ENCODE data around the gene ANGPTL7. TPM values are rescaled to one million over a fixed set of nuclear protein-coding genes. Genes with fewer than 3 reads are reported as not detected.

The ANGPTL7 gene
- total RNA-seq, 5 donors from 2014 or later (not counting 1 experiment from before 2014, with no cell fraction given) = not detected

- Histone ChIP-seq H3K9me3 (no peaks in the 10 kb centered on the region), H3K27me3 (replicated peaks in 1 of 2; ENCODE audit: control insufficient read depth in 2 of 2, extremely low read depth in 1 of 2, insufficient read depth in 2 of 2, low read length in 1 of 2) (no peaks in the 10 kb centered on the region), H3K4me3 (ENCODE audit: control insufficient read depth in 1 of 2, extremely low read depth in 1 of 2, low read length in 1 of 2) (no peak overlapping the region), H3K36me3 (ENCODE audit: control insufficient read depth in 2 of 2, extremely low read depth in 1 of 2, insufficient read depth in 1 of 2, low read length in 1 of 2) (peaks cover 8 to 57% of the 10 kb centered on the region in 2 donors), H3K4me1 (ENCODE audit: control insufficient read depth in 1 of 2, extremely low read depth in 1 of 2, insufficient read depth in 2 of 2, low read length in 2 of 2) (no peaks in the 10 kb centered on the region), H3K27ac (ENCODE audit: low read length) (no peak overlapping the region)
- Mint-ChIP-seq H3K4me1 (peaks cover 0 to 2% (median 0%) of the 10 kb centered on the region in 3 donors), H3K4me3 (no peak overlapping the region), H3K27ac (no peak overlapping the region), H3K36me3 (peaks cover 32% of the 10 kb centered on the region), H3K27me3 (no peaks in the 10 kb centered on the region), H3K9me3 (no peaks in the 10 kb centered on the region)
- WGBS (ENCODE audit: insufficient coverage) = no CpG with 5 or more reads among the region's 1 CpG
- POLR2A ChIA-PET = no interaction called here
- ATAC-seq (replicated peaks in 1 of 4) = no peak
- CTCF ChIA-PET = interaction anchor here in 1 of 2 donors (0.9 kb wide), 1 partner anchor 307 kb away, joined by 3 read pairs; no protein-coding TSS in a partner anchor
- no peak for DNase-seq
Observed at GRCh38 chr1:11184973-11185372, 4.2 kb upstream of the ANGPTL7 start.

- H3K36me3 ChIP-seq (ENCODE audit: control insufficient read depth in 2 of 2, extremely low read depth in 1 of 2, insufficient read depth in 1 of 2, low read length in 1 of 2) = peaks cover 11 to 56% of the 10 kb centered on the region in 2 donors
- Mint-ChIP-seq H3K9me3 (no peaks in the 10 kb centered on the region), H3K27ac (no peak overlapping the region), H3K4me3 (no peak overlapping the region), H3K27me3 (no peaks in the 10 kb centered on the region), H3K4me1 (peaks cover 0 to 2% (median 0%) of the 10 kb centered on the region in 3 donors), H3K36me3 (peaks cover 41% of the 10 kb centered on the region)
- no CpG with 5 or more reads among the region's 3 CpGs for WGBS (ENCODE audit: insufficient coverage)
- POLR2A ChIA-PET = interaction anchor here in 1 of 2 donors (0.6 kb wide), 1 partner anchor 107 kb away, joined by 3 read pairs; no protein-coding TSS in a partner anchor
- ATAC-seq (replicated peaks in 1 of 4) (no peak), DNase-seq (no peak)
- CTCF ChIA-PET = no interaction called here
- no peaks in the 10 kb centered on the region for H3K9me3 ChIP-seq
- no peaks in the 10 kb centered on the region for H3K4me1 ChIP-seq (ENCODE audit: control insufficient read depth in 1 of 2, extremely low read depth in 1 of 2, insufficient read depth in 2 of 2, low read length in 2 of 2)
- no peak overlapping the region for H3K4me3 ChIP-seq (ENCODE audit: control insufficient read depth in 1 of 2, extremely low read depth in 1 of 2, low read length in 1 of 2)
- no peaks in the 10 kb centered on the region for H3K27me3 ChIP-seq (replicated peaks in 1 of 2; ENCODE audit: control insufficient read depth in 2 of 2, extremely low read depth in 1 of 2, insufficient read depth in 2 of 2, low read length in 1 of 2)
- no peak overlapping the region for H3K27ac ChIP-seq (ENCODE audit: low read length)
Observed at GRCh38 chr1:11187000-11187399, 2.2 kb upstream of the ANGPTL7 start.

- DNase-seq (no peak), ATAC-seq (replicated peaks in 1 of 4) (no peak)
- no peaks in the 10 kb centered on the region for H3K9me3 Mint-ChIP-seq
- H3K27me3 Mint-ChIP-seq = no peaks in the 10 kb centered on the region
- ChIA-PET CTCF (no interaction called here), POLR2A (interaction anchor here (0.6 kb wide), 2 partner anchors 107 to 201 kb away, joined by 3 read pairs; no protein-coding TSS in a partner anchor)
- 100% methylated on average over 1 of the region's 2 CpGs for WGBS (ENCODE audit: insufficient coverage)
- H3K27ac ChIP-seq (ENCODE audit: low read length) = no peak overlapping the region
- no peak overlapping the region for H3K4me3 Mint-ChIP-seq
- no peaks in the 10 kb centered on the region for H3K9me3 ChIP-seq
- H3K4me1 Mint-ChIP-seq = peaks cover 0 to 2% (median 0%) of the 10 kb centered on the region in 3 donors
- no peak overlapping the region for H3K27ac Mint-ChIP-seq
- no peak overlapping the region for H3K4me3 ChIP-seq (ENCODE audit: control insufficient read depth in 1 of 2, extremely low read depth in 1 of 2, low read length in 1 of 2)
- H3K27me3 ChIP-seq (replicated peaks in 1 of 2; ENCODE audit: control insufficient read depth in 2 of 2, extremely low read depth in 1 of 2, insufficient read depth in 2 of 2, low read length in 1 of 2) = no peaks in the 10 kb centered on the region
- H3K4me1 ChIP-seq (ENCODE audit: control insufficient read depth in 1 of 2, extremely low read depth in 1 of 2, insufficient read depth in 2 of 2, low read length in 2 of 2) = no peaks in the 10 kb centered on the region
- peaks cover 42% of the 10 kb centered on the region for H3K36me3 Mint-ChIP-seq
- peaks cover 11 to 57% of the 10 kb centered on the region in 2 donors for H3K36me3 ChIP-seq (ENCODE audit: control insufficient read depth in 2 of 2, extremely low read depth in 1 of 2, insufficient read depth in 1 of 2, low read length in 1 of 2)
Observed at GRCh38 chr1:11187494-11187893, 1.7 kb upstream of the ANGPTL7 start.

GRCh38 chr1:11187931-11188330 lies 1.2 kb upstream of the ANGPTL7 start:
- ATAC-seq (replicated peaks in 1 of 4) (no peak), DNase-seq (no peak)
- no peaks in the 10 kb centered on the region for H3K27me3 Mint-ChIP-seq
- H3K4me3 Mint-ChIP-seq = no peak overlapping the region
- Histone ChIP-seq H3K27me3 (replicated peaks in 1 of 2; ENCODE audit: control insufficient read depth in 2 of 2, extremely low read depth in 1 of 2, insufficient read depth in 2 of 2, low read length in 1 of 2) (no peaks in the 10 kb centered on the region), H3K4me1 (ENCODE audit: control insufficient read depth in 1 of 2, extremely low read depth in 1 of 2, insufficient read depth in 2 of 2, low read length in 2 of 2) (no peaks in the 10 kb centered on the region), H3K4me3 (ENCODE audit: control insufficient read depth in 1 of 2, extremely low read depth in 1 of 2, low read length in 1 of 2) (no peak overlapping the region), H3K36me3 (ENCODE audit: control insufficient read depth in 2 of 2, extremely low read depth in 1 of 2, insufficient read depth in 1 of 2, low read length in 1 of 2) (peaks cover 11 to 57% of the 10 kb centered on the region in 2 donors), H3K9me3 (no peaks in the 10 kb centered on the region), H3K27ac (ENCODE audit: low read length) (no peak overlapping the region)
- H3K27ac Mint-ChIP-seq = no peak overlapping the region
- WGBS (ENCODE audit: insufficient coverage) = no CpG with 5 or more reads among the region's 2 CpGs
- H3K4me1 Mint-ChIP-seq = peaks cover 0 to 2% (median 0%) of the 10 kb centered on the region in 3 donors
- POLR2A ChIA-PET = interaction anchor here in 1 of 2 donors (0.6 kb wide), 1 partner anchor 201 kb away, joined by 3 read pairs; no protein-coding TSS in a partner anchor
- CTCF ChIA-PET = no interaction called here
- no peaks in the 10 kb centered on the region for H3K9me3 Mint-ChIP-seq
- peaks cover 42% of the 10 kb centered on the region for H3K36me3 Mint-ChIP-seq

GRCh38 chr1:11188381-11188780 lies 774 bp upstream of the ANGPTL7 start:
- no peaks in the 10 kb centered on the region for H3K27me3 ChIP-seq (replicated peaks in 1 of 2; ENCODE audit: control insufficient read depth in 2 of 2, extremely low read depth in 1 of 2, insufficient read depth in 2 of 2, low read length in 1 of 2)
- no peaks in the 10 kb centered on the region for H3K4me1 ChIP-seq (ENCODE audit: control insufficient read depth in 1 of 2, extremely low read depth in 1 of 2, insufficient read depth in 2 of 2, low read length in 2 of 2)
- H3K4me3 Mint-ChIP-seq = no peak overlapping the region
- ATAC-seq (replicated peaks in 1 of 4) = no peak
- no peak overlapping the region for H3K27ac Mint-ChIP-seq
- H3K36me3 Mint-ChIP-seq = peaks cover 43% of the 10 kb centered on the region
- H3K27me3 Mint-ChIP-seq = no peaks in the 10 kb centered on the region
- ChIA-PET POLR2A (no interaction called here), CTCF (no interaction called here)
- DNase-seq = no peak
- no CpG with 5 or more reads among the region's 1 CpG for WGBS (ENCODE audit: insufficient coverage)
- H3K4me3 ChIP-seq (ENCODE audit: control insufficient read depth in 1 of 2, extremely low read depth in 1 of 2, low read length in 1 of 2) = no peak overlapping the region
- H3K4me1 Mint-ChIP-seq = peaks cover 0 to 2% (median 0%) of the 10 kb centered on the region in 3 donors
- H3K9me3 ChIP-seq = no peaks in the 10 kb centered on the region
- H3K36me3 ChIP-seq (ENCODE audit: control insufficient read depth in 2 of 2, extremely low read depth in 1 of 2, insufficient read depth in 1 of 2, low read length in 1 of 2) = peaks cover 14 to 61% of the 10 kb centered on the region in 2 donors
- H3K9me3 Mint-ChIP-seq = no peaks in the 10 kb centered on the region
- H3K27ac ChIP-seq (ENCODE audit: low read length) = no peak overlapping the region

GRCh38 chr1:11193376-11193775 lies 4.2 kb downstream of the ANGPTL7 start:
- H3K27ac Mint-ChIP-seq = no peak overlapping the region
- Histone ChIP-seq H3K4me1 (ENCODE audit: control insufficient read depth in 1 of 2, extremely low read depth in 1 of 2, insufficient read depth in 2 of 2, low read length in 2 of 2) (no peaks in the 10 kb centered on the region), H3K27me3 (replicated peaks in 1 of 2; ENCODE audit: control insufficient read depth in 2 of 2, extremely low read depth in 1 of 2, insufficient read depth in 2 of 2, low read length in 1 of 2) (no peaks in the 10 kb centered on the region), H3K9me3 (no peaks in the 10 kb centered on the region), H3K4me3 (ENCODE audit: control insufficient read depth in 1 of 2, extremely low read depth in 1 of 2, low read length in 1 of 2) (no peak overlapping the region), H3K27ac (ENCODE audit: low read length) (no peak overlapping the region), H3K36me3 (ENCODE audit: control insufficient read depth in 2 of 2, extremely low read depth in 1 of 2, insufficient read depth in 1 of 2, low read length in 1 of 2) (peaks cover 24 to 86% of the 10 kb centered on the region in 2 donors)
- no peaks in the 10 kb centered on the region for H3K9me3 Mint-ChIP-seq
- no peak overlapping the region for H3K4me3 Mint-ChIP-seq
- no peak for DNase-seq
- H3K36me3 Mint-ChIP-seq = peaks cover 68% of the 10 kb centered on the region
- 97% methylated on average over 6 of the region's 11 CpGs for WGBS (ENCODE audit: insufficient coverage)
- H3K27me3 Mint-ChIP-seq = no peaks in the 10 kb centered on the region
- ChIA-PET POLR2A (no interaction called here), CTCF (interaction anchor here in 1 of 2 donors (0.6 kb wide), 2 partner anchors 11 to 256 kb away, joined by 3 to 5 read pairs; no protein-coding TSS in a partner anchor)
- no peaks in the 10 kb centered on the region for H3K4me1 Mint-ChIP-seq
- ATAC-seq (replicated peaks in 1 of 4) = no peak
